Measurements from ENCODE around the gene MAGI1. TPM values are rescaled to one million over a fixed set of nuclear protein-coding genes. Genes with fewer than 3 reads are reported as not detected.

MAGI1 gene
- total RNA-seq, 1 donor from 2014 or later, result 0.48 TPM

- intact Hi-C loops (cut with micrococcal nuclease), result no loop called here
These were observed 21.6 kb downstream of the MAGI1 start for GRCh38 chr3:66017084-66017483.

- intact Hi-C loops (cut with micrococcal nuclease), result no loop called here
These were observed 22.9 kb downstream of the MAGI1 start for GRCh38 chr3:66015841-66016240.

GRCh38 chr3:66014651-66015050, 24.1 kb downstream of the MAGI1 start:
- intact Hi-C loops (cut with micrococcal nuclease), result no loop called here

- intact Hi-C loops (cut with micrococcal nuclease), result no loop called here
These were observed 24.7 kb downstream of the MAGI1 start for GRCh38 chr3:66014056-66014455.

- intact Hi-C loops (cut with micrococcal nuclease), result no loop called here
These were observed 26.0 kb downstream of the MAGI1 start for GRCh38 chr3:66012711-66013110.

- intact Hi-C loops (cut with micrococcal nuclease), result no loop called here
These were observed 27.7 kb downstream of the MAGI1 start for GRCh38 chr3:66010739-66011655.

GRCh38 chr3:66010348-66010738, 28.4 kb downstream of the MAGI1 start:
- intact Hi-C loops (cut with micrococcal nuclease), result no loop called here

- intact Hi-C loops (cut with micrococcal nuclease), result no loop called here
These were observed 34.5 kb downstream of the MAGI1 start for GRCh38 chr3:66004244-66004643.

GRCh38 chr3:66001626-66002025, 37.1 kb downstream of the MAGI1 start:
- intact Hi-C loops (cut with micrococcal nuclease), result no loop called here

GRCh38 chr3:66000506-66000905, 38.2 kb downstream of the MAGI1 start:
- intact Hi-C loops (cut with micrococcal nuclease), result no loop called here

GRCh38 chr3:65999606-66000005, 39.1 kb downstream of the MAGI1 start:
- intact Hi-C loops (cut with micrococcal nuclease), result no loop called here

- intact Hi-C loops (cut with micrococcal nuclease), result no loop called here
These were observed 42.1 kb downstream of the MAGI1 start for GRCh38 chr3:65996589-65996988.

- intact Hi-C loops (cut with micrococcal nuclease), result no loop called here
These were observed 43.2 kb downstream of the MAGI1 start for GRCh38 chr3:65995515-65995914.

- intact Hi-C loops (cut with micrococcal nuclease), result no loop called here
These were observed 43.7 kb downstream of the MAGI1 start for GRCh38 chr3:65995030-65995429.

GRCh38 chr3:65993134-65993900, 45.4 kb downstream of the MAGI1 start:
- intact Hi-C loops (cut with micrococcal nuclease), result no loop called here

GRCh38 chr3:65992106-65992505, 46.6 kb downstream of the MAGI1 start:
- intact Hi-C loops (cut with micrococcal nuclease), result no loop called here

GRCh38 chr3:65988411-65989180, 50.1 kb downstream of the MAGI1 start:
- intact Hi-C loops (cut with micrococcal nuclease), result no loop called here

- intact Hi-C loops (cut with micrococcal nuclease), result no loop called here
These were observed 52.4 kb downstream of the MAGI1 start for GRCh38 chr3:65986285-65986684.

GRCh38 chr3:65984975-65985374, 53.7 kb downstream of the MAGI1 start:
- intact Hi-C loops (cut with micrococcal nuclease), result no loop called here

GRCh38 chr3:65983100-65983499, 55.6 kb downstream of the MAGI1 start:
- intact Hi-C loops (cut with micrococcal nuclease), result no loop called here

- intact Hi-C loops (cut with micrococcal nuclease), result no loop called here
These were observed 59.0 kb downstream of the MAGI1 start for GRCh38 chr3:65979731-65980130.

GRCh38 chr3:65979162-65979561, 59.6 kb downstream of the MAGI1 start:
- intact Hi-C loops (cut with micrococcal nuclease), result no loop called here

All from T-helper 2 cell treated with Interferon-gamma antibody and Interleukin-4, amounts not matched to agents 100 ng/mL and 5 ng/mL, for 36 hours (primary cell).